IMR-90 (cell line): ENCODE measurements around the gene RPN1.

Source experiments
- BHLHE40 ChIP-seq: fragments of 150-350 bp; IDR thresholded peaks from 2 replicates; pipeline ENCODE4 v1.6.1; 2016; ENCODE audit warnings: mild to moderate bottlenecking, low read depth, low read length
- CHD1 ChIP-seq: IDR thresholded peaks from 2 replicates; pipeline ENCODE4 v1.6.1; 2012; ENCODE audit warnings: low read depth, low read length, improper control_type of control experiment
- CTCF ChIP-seq: conservative IDR thresholded peaks from 2 replicates; pipeline ENCODE4 v1.5.1; 2012; ENCODE audit warnings: mild to moderate bottlenecking, low read depth, low read length, improper control_type of control experiment
- FOS ChIP-seq: fragments of 150-350 bp; IDR thresholded peaks from 2 replicates; pipeline ENCODE4 v1.6.1; 2016; ENCODE audit warnings: low read depth, low read length
- MAZ ChIP-seq: IDR thresholded peaks from 2 replicates; pipeline ENCODE4 v1.6.1; 2012; ENCODE audit warnings: low read depth, mild to moderate bottlenecking, low read length, improper control_type of control experiment, moderate library complexity, borderline replicate concordance
- POLR2A ChIP-seq: IDR thresholded peaks from 2 replicates; pipeline ENCODE4 v1.6.1; 2012; ENCODE audit warnings: mild to moderate bottlenecking, low read depth, low read length
- RAD21 ChIP-seq: IDR thresholded peaks from 2 replicates; pipeline ENCODE4 v1.6.1; 2012; ENCODE audit warnings: low read length, improper control_type of control experiment
- SMC3 ChIP-seq: fragments of 150-350 bp; IDR thresholded peaks from 2 replicates; pipeline ENCODE4 v1.6.1; 2016; ENCODE audit warnings: low read depth, mild to moderate bottlenecking, antibody characterized with exemption, low read length, moderate library complexity
- USF2 ChIP-seq: fragments of 150-350 bp; IDR thresholded peaks from 2 replicates; pipeline ENCODE4 v1.6.1; 2017; ENCODE audit warnings: mild to moderate bottlenecking, antibody characterized with exemption, low read length, low read depth

- TF ChIP-seq CTCF, result no peak
- no peak for TF ChIP-seq USF2
- TF ChIP-seq POLR2A, result no peak
- no peak for TF ChIP-seq RAD21
- no peak for TF ChIP-seq MAZ
- TF ChIP-seq BHLHE40, result no peak
- no peak for TF ChIP-seq FOS
- no peak for TF ChIP-seq CHD1
- no peak for TF ChIP-seq SMC3
These were observed 23.7 kb upstream of the RPN1 start for GRCh38 chr3:128674161-128674784.
